Stomach (tissue), 9 donors: ENCODE measurements around the gene SMIM41. TPM values are rescaled to one million over a fixed set of nuclear protein-coding genes. Genes with fewer than 3 reads are reported as not detected.

Experiments used
- DNase-seq, 2 donors: peaks; one replicate each; pipeline versions ENCODE4 v3.0.0 to v3.0.0-alpha.2; 2013 to 2019
- H3K27ac ChIP-seq, 5 donors: fragments of 200-600 bp in 4 of 5; sonication (generic) in 4 of 5; one replicate each; pipeline ENCODE4 v1.5.1; 2013 to 2019; ENCODE audit warnings: mild to moderate bottlenecking in 1 of 5, moderate library complexity in 1 of 5
- H3K27me3 ChIP-seq, 3 donors: fragments of 200-600 bp; sonication (generic); one replicate each; pipeline ENCODE4 v1.5.1; 2017 to 2019; ENCODE audit warnings: mixed run types in 1 of 3
- H3K36me3 ChIP-seq, 4 donors: fragments of 200-600 bp; sonication (generic); 1 replicate in 3 of 4; 2 replicates in 1 of 4; pipeline ENCODE4 v1.5.1; 2016 to 2019
- H3K4me1 ChIP-seq, 4 donors: fragments of 200-600 bp; sonication (generic); one replicate each; pipeline ENCODE4 v1.5.1; 2016 to 2019
- H3K4me3 ChIP-seq, 4 donors: fragments of 200-600 bp; sonication (generic) in 3 of 4; one replicate each; pipeline ENCODE4 v1.5.1; 2016 to 2019; ENCODE audit warnings: mild to moderate bottlenecking in 1 of 4
- H3K9me3 ChIP-seq, 4 donors: fragments of 200-600 bp; sonication (generic); one replicate each; pipeline ENCODE4 v1.5.1; 2016 to 2019
- CTCF ChIP-seq, 7 experiments: fragments of 450-650 bp in 4 of 7; fragments of 200-600 bp in 3 of 7; sonication (generic) in 3 of 7; IDR thresholded peaks; one replicate each; pipeline ENCODE4 v1.5.1; 2016 to 2019; ENCODE audit warnings: antibody characterized with exemption in 7 of 7, control low read depth in 2 of 7, mild to moderate bottlenecking in 1 of 7
- EP300 ChIP-seq: sonication (generic); formaldehyde crosslinking; IDR thresholded peaks from one replicate; pipeline ENCODE4 v1.6.1; 2017; ENCODE audit warnings: antibody characterized with exemption
- POLR2A ChIP-seq, 4 donors: fragments of 450-650 bp; IDR thresholded peaks; one replicate each; pipeline ENCODE4 v1.6.1; 2016; ENCODE audit warnings: antibody characterized with exemption in 4 of 4, control low read depth in 2 of 4, mild to moderate bottlenecking in 1 of 4, moderate library complexity in 1 of 4
- POLR2AphosphoS5 ChIP-seq, 3 donors: sonication (generic); formaldehyde crosslinking; IDR thresholded peaks; one replicate each; pipeline ENCODE4 v1.6.1; 2016; ENCODE audit warnings: antibody characterized with exemption in 3 of 3
- WGBS, 5 donors: extraction: QIAGEN DNeasy Blood & Tissue Kit in 3 of 5; methylation state at CpG; one replicate each; pipeline versions ENCODE4 v1.1.5 to v1.1.7; 2013 to 2018; 5-methylcytosine and 5-hydroxymethylcytosine counted together
- intact Hi-C: fragments of 100-400 bp; cut with DNase I; formaldehyde crosslinking; loops from one replicate; pipeline ENCODE4 v1.15.1; 2023; ENCODE audit warnings: low total_unique reads
- polyA plus RNA-seq, 3 donors: library from polyadenylated mRNA; stranded (reverse); fragments of 200-250 nt; gene quantifications; one replicate each; pipeline ENCODE4 v1.2.3, GENCODE V29; 2013
- total RNA-seq, 5 donors: library from RNA; depleted of rRNA; stranded (reverse); fragments of >200 nt; gene quantifications; one replicate each; pipeline versions ENCODE4 v1.1.0 to v1.2.3, GENCODE V29; 2014 to 2016
- donor health status: healthy with polysubstance abuse.
- donor health status: Bipolar disorder and iron deficiency.
- donor health status: healthy.

Gene SMIM41
- total and polyA plus RNA-seq, 8 donors = 1.1 to 21.6 (median 6.5) TPM; not detected in 1

- H3K27ac ChIP-seq = no peak overlapping the region
- H3K4me1 ChIP-seq = peaks cover 4 to 21% (median 9%) of the 10 kb centered on the region in 4 donors
- no peak overlapping the region for H3K4me3 ChIP-seq
- intact Hi-C loops = no loop called here
- H3K36me3 ChIP-seq = no peaks in the 10 kb centered on the region
- H3K9me3 ChIP-seq = no peaks in the 10 kb centered on the region
- peak in 1 of 2 donors; percentile 4 for DNase-seq
- H3K27me3 ChIP-seq = peaks cover 0 to 22% (median 0%) of the 10 kb centered on the region in 3 donors
- TF ChIP-seq POLR2AphosphoS5 (IDR thresholded peaks at IDR 0.05) = no peak
- no peak for TF ChIP-seq EP300
- no peak for TF ChIP-seq CTCF (IDR thresholded peaks at IDR 0.05)
- no peak for TF ChIP-seq POLR2A (IDR thresholded peaks at IDR 0.05)
- WGBS, 5 donors = 92 to 97% (median 93%) methylated on average over 4 of the region's 4 CpGs
Observed at GRCh38 chr12:52141306-52141705, 61.8 kb downstream of the SMIM41 start.

- no peak for TF ChIP-seq POLR2A (IDR thresholded peaks at IDR 0.05)
- Histone ChIP-seq H3K4me3 (no peak overlapping the region), H3K27me3 (peaks cover 0 to 22% (median 0%) of the 10 kb centered on the region in 3 donors), H3K9me3 (no peaks in the 10 kb centered on the region), H3K4me1 (peaks cover 10 to 27% (median 14%) of the 10 kb centered on the region in 4 donors), H3K36me3 (no peaks in the 10 kb centered on the region), H3K27ac (no peak overlapping the region)
- intact Hi-C loops = no loop called here
- 87 to 94% (median 90%) methylated on average over 8 of the region's 8 CpGs for WGBS, 5 donors
- no peak for DNase-seq
Observed at GRCh38 chr12:52141875-52142274, 62.4 kb downstream of the SMIM41 start.

GRCh38 chr12:52142431-52142830 lies 62.9 kb downstream of the SMIM41 start:
- no peak for DNase-seq
- Histone ChIP-seq H3K27ac (no peak overlapping the region), H3K4me1 (peaks cover 16 to 33% (median 20%) of the 10 kb centered on the region in 4 donors), H3K27me3 (peaks cover 0 to 22% (median 0%) of the 10 kb centered on the region in 3 donors), H3K9me3 (no peaks in the 10 kb centered on the region), H3K4me3 (no peak overlapping the region), H3K36me3 (no peaks in the 10 kb centered on the region)
- TF ChIP-seq POLR2AphosphoS5 (IDR thresholded peaks at IDR 0.05) = no peak
- no peak for TF ChIP-seq CTCF (IDR thresholded peaks at IDR 0.05)
- no peak for TF ChIP-seq EP300
- TF ChIP-seq POLR2A (IDR thresholded peaks at IDR 0.05) = no peak
- WGBS, 5 donors = 77 to 98% (median 88%) methylated on average over 4 to 5 of the region's 5 CpGs
- intact Hi-C loops = no loop called here

- Histone ChIP-seq H3K36me3 (no peaks in the 10 kb centered on the region), H3K27me3 (peaks cover 0 to 1% (median 0%) of the 10 kb centered on the region in 3 donors), H3K9me3 (no peaks in the 10 kb centered on the region), H3K4me1 (peaks cover 31 to 51% (median 40%) of the 10 kb centered on the region in 4 donors), H3K4me3 (no peak overlapping the region), H3K27ac (peak overlapping the region; percentile 16 to 92 (median 88))
- TF ChIP-seq EP300 = no peak
- TF ChIP-seq POLR2A (IDR thresholded peaks at IDR 0.05) = no peak
- no peak for TF ChIP-seq POLR2AphosphoS5 (IDR thresholded peaks at IDR 0.05)
- TF ChIP-seq CTCF (IDR thresholded peaks at IDR 0.05) = no peak
- DNase-seq = no peak
- intact Hi-C loops = no loop called here
- WGBS, 5 donors = 69 to 83% (median 76%) methylated on average over 13 to 16 of the region's 16 CpGs
Observed at GRCh38 chr12:52144512-52145227, 65.2 kb downstream of the SMIM41 start.
